Osteoblast (primary cell): Measurements from ENCODE around the gene ZBTB7B. TPM values are rescaled to one million over a fixed set of nuclear protein-coding genes. Genes with fewer than 3 reads are reported as not detected.

Source experiments
- DNase-seq: peaks from one replicate; pipeline ENCODE4 v3.0.0; 2011; ENCODE audit warnings: low spot score, mixed read lengths; ENCODE audit not compliant: insufficient read length; ENCODE audit errors: missing footprints
- H2AFZ ChIP-seq: 2 replicates; pipeline ENCODE4 v1.6.0; 2011; ENCODE audit warnings: mild to moderate bottlenecking, low read length
- H3K27ac ChIP-seq: 2 replicates; pipeline ENCODE4 v1.5.1; 2011; ENCODE audit warnings: mild to moderate bottlenecking, low read depth, low read length, moderate library complexity
- H3K27me3 ChIP-seq: 2 replicates; pipeline ENCODE4 v1.6.0; 2012; ENCODE audit warnings: mild to moderate bottlenecking, control low read depth, inconsistent platforms, low read length, moderate library complexity; ENCODE audit not compliant: insufficient read depth
- H3K36me3 ChIP-seq: 2 replicates; pipeline ENCODE4 v1.5.1; 2011; ENCODE audit warnings: mild to moderate bottlenecking, low read length, control low read depth, moderate library complexity; ENCODE audit not compliant: insufficient read depth
- H3K4me1 ChIP-seq: 2 replicates; pipeline ENCODE4 v1.5.1; 2011; ENCODE audit warnings: mild to moderate bottlenecking, low read length, control low read depth, moderate library complexity; ENCODE audit not compliant: insufficient read depth
- H3K4me2 ChIP-seq: 2 replicates; pipeline ENCODE4 v1.6.0; 2011; ENCODE audit warnings: mild to moderate bottlenecking, low read length; ENCODE audit not compliant: insufficient read depth
- H3K4me3 ChIP-seq: fragments of 200-600 bp; sonication (generic); 3 replicates; pipeline ENCODE4 v1.5.1; 2012; ENCODE audit warnings: mild to moderate bottlenecking, low read length, inconsistent platforms; ENCODE audit not compliant: insufficient read depth
- H3K79me2 ChIP-seq: 2 replicates; pipeline ENCODE4 v1.6.0; 2012; ENCODE audit warnings: mild to moderate bottlenecking, low read length, control low read depth, inconsistent platforms; ENCODE audit not compliant: insufficient read depth
- H3K9me3 ChIP-seq: 2 replicates; pipeline ENCODE4 v1.5.1; 2011; ENCODE audit warnings: low read depth, low read length, control low read depth
- H4K20me1 ChIP-seq: 2 replicates; pipeline ENCODE4 v1.6.0; 2012; ENCODE audit warnings: mild to moderate bottlenecking, low read length, control low read depth; ENCODE audit not compliant: insufficient read depth
- total RNA-seq: library from RNA; depleted of rRNA; stranded (reverse); fragments of >200 nt; gene quantifications from 2 replicates; pipeline ENCODE4 v1.2.3, GENCODE V29; 2012
- TF ChIP-seq, protein P1 (sequence below): IDR thresholded peaks from 2 replicates; pipeline ENCODE4 v1.5.1; 2011; ENCODE audit warnings: mild to moderate bottlenecking, low read depth, low read length, moderate library complexity; ENCODE audit errors: extremely low read depth

The ZBTB7B gene
- total RNA-seq, 1 donor: 23.5 TPM

DNA sequence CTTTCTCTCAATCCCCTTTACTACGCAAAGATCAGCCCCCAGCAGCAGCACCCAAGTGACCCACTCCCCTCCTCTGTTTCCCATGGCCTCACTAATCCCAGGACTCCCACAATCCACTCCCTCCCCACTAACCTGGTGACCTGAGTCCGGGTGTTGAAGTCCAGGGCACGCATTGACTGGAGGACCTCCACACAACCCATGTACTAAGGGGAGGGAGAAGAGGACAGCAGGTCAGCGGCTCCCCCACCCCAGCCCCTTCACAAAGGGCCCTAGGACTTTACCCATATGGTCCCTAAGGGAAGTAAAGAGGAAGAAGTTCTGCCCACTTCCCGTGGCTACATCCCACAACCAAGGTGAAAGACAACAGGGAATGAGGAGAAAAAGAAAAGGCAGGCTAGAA, 33.4 kb upstream of the ZBTB7B start:
- peak; percentile 46 for DNase-seq
- Histone ChIP-seq H2AFZ (no peak overlapping the region), H3K9me3 (no peaks in the 10 kb centered on the region), H3K36me3 (peaks cover 40% of the 10 kb centered on the region), H4K20me1 (peaks cover 39% of the 10 kb centered on the region), H3K4me3 (peak overlapping the region; percentile 83), H3K27ac (peak overlapping the region; percentile 97), H3K27me3 (no peaks in the 10 kb centered on the region), H3K4me2 (peak overlapping the region; percentile 99), H3K79me2 (peaks cover 55% of the 10 kb centered on the region), H3K4me1 (peaks cover 59% of the 10 kb centered on the region)
- TF ChIP-seq, protein P1, sequence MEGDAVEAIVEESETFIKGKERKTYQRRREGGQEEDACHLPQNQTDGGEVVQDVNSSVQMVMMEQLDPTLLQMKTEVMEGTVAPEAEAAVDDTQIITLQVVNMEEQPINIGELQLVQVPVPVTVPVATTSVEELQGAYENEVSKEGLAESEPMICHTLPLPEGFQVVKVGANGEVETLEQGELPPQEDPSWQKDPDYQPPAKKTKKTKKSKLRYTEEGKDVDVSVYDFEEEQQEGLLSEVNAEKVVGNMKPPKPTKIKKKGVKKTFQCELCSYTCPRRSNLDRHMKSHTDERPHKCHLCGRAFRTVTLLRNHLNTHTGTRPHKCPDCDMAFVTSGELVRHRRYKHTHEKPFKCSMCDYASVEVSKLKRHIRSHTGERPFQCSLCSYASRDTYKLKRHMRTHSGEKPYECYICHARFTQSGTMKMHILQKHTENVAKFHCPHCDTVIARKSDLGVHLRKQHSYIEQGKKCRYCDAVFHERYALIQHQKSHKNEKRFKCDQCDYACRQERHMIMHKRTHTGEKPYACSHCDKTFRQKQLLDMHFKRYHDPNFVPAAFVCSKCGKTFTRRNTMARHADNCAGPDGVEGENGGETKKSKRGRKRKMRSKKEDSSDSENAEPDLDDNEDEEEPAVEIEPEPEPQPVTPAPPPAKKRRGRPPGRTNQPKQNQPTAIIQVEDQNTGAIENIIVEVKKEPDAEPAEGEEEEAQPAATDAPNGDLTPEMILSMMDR: no peak

DNA sequence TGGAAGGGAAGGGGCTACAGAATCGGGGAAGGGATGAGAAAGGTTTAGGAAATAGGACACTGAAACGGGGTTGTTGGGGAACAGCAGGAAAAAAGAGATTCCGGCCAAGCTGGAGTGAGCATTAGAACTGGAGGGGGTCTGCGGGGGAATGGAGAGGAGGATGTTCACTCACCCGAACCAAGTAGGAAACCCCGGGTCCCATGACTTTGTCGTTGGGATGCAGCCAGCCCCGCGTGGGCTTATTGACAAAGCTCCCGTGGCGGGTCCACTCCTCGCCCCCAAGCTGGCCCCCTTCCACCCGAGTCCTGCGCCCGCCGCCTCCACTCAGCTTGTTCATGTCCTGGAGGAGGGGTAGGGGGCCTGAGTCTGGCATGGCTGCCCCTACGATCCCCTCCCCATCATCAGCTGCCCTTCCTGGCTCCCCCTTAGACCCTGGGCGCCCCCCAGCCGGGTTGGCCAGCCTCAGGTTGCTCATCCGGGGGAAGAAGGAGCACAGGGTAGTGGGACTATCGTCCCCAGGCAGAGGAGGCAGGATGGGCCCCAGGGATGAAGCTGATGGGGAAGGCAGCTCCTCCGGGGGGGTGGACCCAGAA, 32.6 kb upstream of the ZBTB7B start:
- Histone ChIP-seq H3K79me2 (peaks cover 55% of the 10 kb centered on the region), H4K20me1 (peaks cover 39% of the 10 kb centered on the region), H3K36me3 (peaks cover 34% of the 10 kb centered on the region), H3K9me3 (no peaks in the 10 kb centered on the region), H3K4me3 (peak overlapping the region; percentile 83), H3K27ac (peak overlapping the region; percentile 97), H3K4me1 (peaks cover 59% of the 10 kb centered on the region), H3K27me3 (no peaks in the 10 kb centered on the region), H2AFZ (no peak overlapping the region), H3K4me2 (peak overlapping the region; percentile 99)
- TF ChIP-seq, protein P1: no peak
- DNase-seq: peak; percentile 80

DNA sequence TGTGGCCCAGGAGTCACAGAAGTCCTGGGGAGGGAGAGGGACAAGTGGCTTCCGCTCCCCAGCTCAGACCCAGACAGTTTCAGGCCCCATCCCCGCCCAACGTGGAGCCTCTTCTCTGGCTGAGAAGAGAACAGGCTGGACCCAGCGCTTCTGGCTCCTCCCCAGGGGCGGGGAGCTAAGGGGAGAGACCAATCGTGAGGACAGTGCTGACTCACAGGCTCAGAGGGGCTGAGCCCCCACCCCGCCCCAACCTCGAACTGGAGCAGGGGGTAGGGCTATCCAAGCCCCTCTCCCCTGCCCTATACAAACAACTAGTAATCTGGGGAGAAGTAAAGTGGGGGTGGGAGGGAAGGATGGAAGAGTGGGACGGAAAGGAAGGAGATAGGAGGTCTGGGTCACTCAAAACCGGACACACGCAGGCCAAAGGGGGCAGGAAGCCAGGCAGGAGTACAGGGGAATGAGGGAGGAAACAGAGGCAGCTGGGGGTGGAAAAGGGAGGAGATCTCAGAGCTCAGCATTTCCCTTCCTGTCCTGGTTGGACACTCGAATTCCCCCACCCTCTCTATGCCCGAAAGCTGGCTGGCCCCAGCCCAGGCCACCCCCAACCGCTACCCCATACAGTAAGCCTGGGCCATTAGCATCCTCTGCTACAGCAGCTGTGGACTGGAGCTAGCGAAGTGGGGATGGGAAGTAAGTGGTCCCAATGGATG, 31.8 kb upstream of the ZBTB7B start, which contains the start of gene SHC1:
Gene SHC1, minus strand, starts transcription at position 117 of the 710 bp plus-strand sequence. CDS start 221 bp downstream, outside the sequence.
- TF ChIP-seq, protein P1: no peak
- H4K20me1 ChIP-seq: peaks cover 32% of the 10 kb centered on the region
- peak within 1 kb of the TSS; percentile 99 for H3K4me2 ChIP-seq
- H3K79me2 ChIP-seq: peaks cover 54% of the 10 kb centered on the region
- H3K4me1 ChIP-seq: peaks cover 59% of the 10 kb centered on the region
- no peak within 1 kb of the TSS for H2AFZ ChIP-seq
- no peaks in the 10 kb centered on the region for H3K9me3 ChIP-seq
- peak within 1 kb of the TSS; percentile 83 for H3K4me3 ChIP-seq
- H3K36me3 ChIP-seq: peaks cover 27% of the 10 kb centered on the region
- H3K27ac ChIP-seq: peak within 1 kb of the TSS; percentile 97
- no peaks in the 10 kb centered on the region for H3K27me3 ChIP-seq
- DNase-seq: peak; percentile 98

DNA sequence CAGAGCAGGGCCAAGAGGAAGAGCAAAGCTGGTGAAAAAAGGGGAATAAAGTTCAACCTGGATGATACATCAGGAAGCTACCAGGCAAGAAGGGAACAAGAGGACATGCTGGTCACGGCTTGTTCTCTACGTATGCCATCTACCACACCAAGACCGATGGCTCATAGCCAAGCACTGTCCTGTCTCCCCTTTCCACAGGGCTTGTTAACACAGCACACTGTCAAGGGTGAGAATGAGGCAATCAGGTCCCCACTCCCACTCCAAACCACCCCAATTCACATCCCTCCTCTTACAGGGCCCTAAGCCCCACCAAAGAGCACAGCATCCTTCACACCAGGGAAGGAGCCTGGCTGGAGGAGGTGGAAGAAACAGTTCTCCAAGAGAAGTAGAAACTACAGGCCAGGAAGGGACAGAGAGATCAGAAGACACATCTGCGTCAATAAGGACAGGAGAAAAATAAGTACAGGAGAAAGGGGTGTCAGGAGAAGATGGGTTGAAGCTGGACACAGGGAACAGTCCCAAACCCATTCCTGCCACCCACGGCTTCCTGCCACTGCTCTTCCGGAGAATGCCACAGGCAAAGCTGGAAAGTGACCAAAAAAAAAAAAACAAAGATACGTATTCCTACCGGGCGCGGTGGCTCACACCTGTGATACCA, 31.1 kb upstream of the ZBTB7B start:
- H3K36me3 ChIP-seq: peaks cover 20% of the 10 kb centered on the region
- peak overlapping the region; percentile 97 for H3K27ac ChIP-seq
- peak overlapping the region; percentile 99 for H3K4me2 ChIP-seq
- H3K4me3 ChIP-seq: peak overlapping the region; percentile 83
- H4K20me1 ChIP-seq: peaks cover 29% of the 10 kb centered on the region
- TF ChIP-seq, protein P1: no peak
- H3K9me3 ChIP-seq: no peaks in the 10 kb centered on the region
- no peak overlapping the region for H2AFZ ChIP-seq
- H3K4me1 ChIP-seq: peaks cover 64% of the 10 kb centered on the region
- peaks cover 54% of the 10 kb centered on the region for H3K79me2 ChIP-seq
- no peaks in the 10 kb centered on the region for H3K27me3 ChIP-seq
- peak; percentile 81 for DNase-seq
